HEK293 (cell line): ENCODE results near the gene CEP57L1.

Experiments
- CTCF ChIA-PET: fragments of 350-600 bp; formaldehyde crosslinking; extraction: SDS; loops from one replicate; lab custom pipeline; 2021; ENCODE audit warnings: antibody characterized with exemption; lab: Yijun Ruan, JAX
- POLR2A ChIA-PET: fragments of 300-600 bp; formaldehyde crosslinking; extraction: SDS; loops from one replicate; lab custom pipeline; 2020; ENCODE audit warnings: antibody characterized with exemption, inconsistent platforms; lab: Yijun Ruan, JAX
- H3K27ac ChIP-seq: fragments of 200-500 bp; sonication (Bioruptor generic); 2 replicates; pipeline ENCODE4 v1.5.1; 2014; ENCODE audit warnings: low read depth, low read length, control low read depth, inconsistent platforms; ENCODE audit errors: extremely low read depth
- H3K36me3 ChIP-seq, 2 experiments: fragments of 200-500 bp in 1 of 2; sonication (Bioruptor generic) in 1 of 2; 1 replicate in 1 of 2; 2 replicates in 1 of 2; pipeline ENCODE4 v1.5.1; 2014 to 2017; ENCODE audit warnings: inconsistent platforms in 2 of 2, low read length in 2 of 2; ENCODE audit not compliant: control insufficient read depth in 2 of 2, insufficient read depth in 1 of 2
- H3K4me1 ChIP-seq: fragments of 200-500 bp; sonication (Bioruptor generic); 2 replicates; pipeline ENCODE4 v1.5.1; 2014; ENCODE audit warnings: mild to moderate bottlenecking, low read length, inconsistent platforms; ENCODE audit not compliant: control insufficient read depth, insufficient read depth
- H3K4me3 ChIP-seq: 2 replicates; pipeline ENCODE4 v1.5.1; 2011; ENCODE audit warnings: low read depth, mild to moderate bottlenecking, control low read depth, low read length, moderate library complexity
- H3K9me3 ChIP-seq: fragments of 200-500 bp; sonication (Bioruptor generic); 2 replicates; pipeline ENCODE4 v1.5.1; 2014; ENCODE audit warnings: low read depth, low read length, inconsistent platforms; ENCODE audit not compliant: control insufficient read depth, insufficient read depth
- BCL11B ChIP-seq: fragments of 450-650 bp; formaldehyde crosslinking; IDR thresholded peaks from 2 replicates; pipeline ENCODE4 v1.5.1; 2016; ENCODE audit warnings: low read depth, missing biosample characterization, missing genetic modification characterization
- GLI2 ChIP-seq: fragments of 450-650 bp; formaldehyde crosslinking; IDR thresholded peaks from 2 replicates; pipeline ENCODE4; 2017; ENCODE audit warnings: missing biosample characterization, missing genetic modification characterization, low read depth, borderline replicate concordance
- OSR2 ChIP-seq: fragments of 450-650 bp; formaldehyde crosslinking; IDR thresholded peaks from 2 replicates; pipeline ENCODE4 v1.5.1; 2016; ENCODE audit warnings: missing biosample characterization, missing genetic modification characterization
- REPIN1 ChIP-seq: fragments of 450-650 bp; formaldehyde crosslinking; IDR thresholded peaks from 2 replicates; pipeline ENCODE4 v1.5.1; 2017; ENCODE audit warnings: missing biosample characterization, missing genetic modification characterization, low read depth
- ZBTB17 ChIP-seq: fragments of 450-650 bp; formaldehyde crosslinking; IDR thresholded peaks from 2 replicates; pipeline ENCODE4 v1.5.1; 2016; ENCODE audit warnings: missing biosample characterization, missing genetic modification characterization
- ZBTB21 ChIP-seq: fragments of 450-650 bp; formaldehyde crosslinking; IDR thresholded peaks from 2 replicates; pipeline ENCODE4 v1.5.1; 2017; ENCODE audit warnings: missing biosample characterization, missing genetic modification characterization
- ZFP37 ChIP-seq: fragments of 450-650 bp; formaldehyde crosslinking; IDR thresholded peaks from 2 replicates; pipeline ENCODE4 v1.5.1; 2016; ENCODE audit warnings: missing biosample characterization, missing genetic modification characterization
- ZFP41 ChIP-seq: fragments of 450-650 bp; formaldehyde crosslinking; IDR thresholded peaks from 2 replicates; pipeline ENCODE4 v1.5.1; 2016; ENCODE audit warnings: missing biosample characterization, missing genetic modification characterization, borderline replicate concordance
- ZFP69B ChIP-seq: fragments of 450-650 bp; formaldehyde crosslinking; IDR thresholded peaks from 2 replicates; pipeline ENCODE4 v1.5.1; 2016; ENCODE audit warnings: missing biosample characterization, missing genetic modification characterization
- ZNF138 ChIP-seq: fragments of 450-650 bp; formaldehyde crosslinking; IDR thresholded peaks from 2 replicates; pipeline ENCODE4 v1.5.1; 2016; ENCODE audit warnings: missing biosample characterization, missing genetic modification characterization, borderline replicate concordance
- ZNF157 ChIP-seq: fragments of 450-650 bp; formaldehyde crosslinking; IDR thresholded peaks from 2 replicates; pipeline ENCODE4 v1.5.1; 2016; ENCODE audit warnings: missing biosample characterization, missing genetic modification characterization
- ZNF302 ChIP-seq: fragments of 450-650 bp; formaldehyde crosslinking; IDR thresholded peaks from 2 replicates; pipeline ENCODE4 v1.5.1; 2016; ENCODE audit warnings: missing biosample characterization, missing genetic modification characterization, low read depth
- ZNF354C ChIP-seq: fragments of 450-650 bp; formaldehyde crosslinking; IDR thresholded peaks from 2 replicates; pipeline ENCODE4 v1.5.1; 2016; ENCODE audit warnings: missing biosample characterization, missing genetic modification characterization, low read depth, borderline replicate concordance
- ZNF585B ChIP-seq: fragments of 450-650 bp; formaldehyde crosslinking; IDR thresholded peaks from 2 replicates; pipeline ENCODE4 v1.5.1; 2016; ENCODE audit warnings: missing biosample characterization, missing genetic modification characterization
- ZNF624 ChIP-seq: fragments of 450-650 bp; formaldehyde crosslinking; IDR thresholded peaks from 2 replicates; pipeline ENCODE4 v1.5.1; 2017; ENCODE audit warnings: missing biosample characterization, missing genetic modification characterization
- ZNF747 ChIP-seq: fragments of 450-650 bp; formaldehyde crosslinking; IDR thresholded peaks from 2 replicates; pipeline ENCODE4 v1.5.1; 2016; ENCODE audit warnings: missing biosample characterization, missing genetic modification characterization
- ZNF76 ChIP-seq: fragments of 450-650 bp; formaldehyde crosslinking; IDR thresholded peaks from 2 replicates; pipeline ENCODE4; 2016; ENCODE audit warnings: low read depth, missing biosample characterization, missing genetic modification characterization, borderline replicate concordance
- ZNF843 ChIP-seq: fragments of 450-650 bp; formaldehyde crosslinking; IDR thresholded peaks from 2 replicates; pipeline ENCODE4 v1.5.1; 2016; ENCODE audit warnings: missing biosample characterization, missing genetic modification characterization
- ZXDB ChIP-seq: fragments of 450-650 bp; formaldehyde crosslinking; IDR thresholded peaks from 2 replicates; pipeline ENCODE4 v1.5.1; 2016; ENCODE audit warnings: missing biosample characterization, missing genetic modification characterization
- TF ChIP-seq, protein P1 (sequence below): fragments of 450-650 bp; formaldehyde crosslinking; IDR thresholded peaks from 2 replicates; pipeline ENCODE4 v1.5.1; 2016; ENCODE audit warnings: missing biosample characterization, missing genetic modification characterization
- TF ChIP-seq, protein P2 (sequence below): fragments of 450-650 bp; formaldehyde crosslinking; IDR thresholded peaks from 2 replicates; pipeline ENCODE4 v1.5.1; 2016; ENCODE audit warnings: missing biosample characterization, missing genetic modification characterization
- TF ChIP-seq, protein P3 (sequence below): fragments of 450-650 bp; formaldehyde crosslinking; IDR thresholded peaks from 2 replicates; pipeline ENCODE4 v1.5.1; 2016; ENCODE audit warnings: missing biosample characterization, missing genetic modification characterization
- TF ChIP-seq, protein P4 (sequence below): fragments of 450-650 bp; formaldehyde crosslinking; IDR thresholded peaks from 2 replicates; pipeline ENCODE4 v1.5.1; 2017; ENCODE audit warnings: missing biosample characterization, missing genetic modification characterization
- TF ChIP-seq, protein P5 (sequence below): fragments of 450-650 bp; IDR thresholded peaks from 2 replicates; pipeline ENCODE4 v1.5.1; 2018; ENCODE audit warnings: missing biosample characterization, missing genetic modification characterization

Gene CEP57L1

DNA sequence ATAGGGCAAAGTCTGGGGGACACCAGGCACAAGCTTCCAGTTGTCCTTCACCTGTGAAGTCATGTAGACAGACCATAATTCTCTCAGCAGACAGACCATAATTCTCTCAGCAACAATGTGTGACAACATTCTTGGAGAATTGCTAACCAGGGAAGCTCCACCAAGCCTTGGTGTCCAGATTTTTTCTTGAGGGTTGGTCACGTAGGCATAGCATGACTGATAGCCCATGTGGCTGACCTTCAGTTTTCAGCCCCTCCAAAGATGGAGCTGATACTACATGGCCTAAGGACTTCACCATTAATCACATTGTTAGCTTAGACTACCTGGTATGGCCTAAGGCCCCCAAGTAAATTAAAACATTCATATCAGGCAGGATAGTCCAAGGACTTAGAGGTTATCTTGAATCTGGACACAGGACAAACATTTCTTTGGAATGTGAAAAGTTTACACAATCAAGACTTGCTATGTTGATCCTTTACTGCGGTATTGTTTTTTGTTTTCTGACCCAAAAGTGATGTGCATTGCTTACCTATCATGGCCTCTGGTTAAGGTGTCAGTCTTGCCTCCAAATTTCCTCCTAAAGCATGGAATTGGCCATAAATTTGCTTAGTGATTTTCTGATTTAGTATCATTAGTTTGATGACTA lies 76.9 kb downstream of the CEP57L1 start:
- CTCF ChIA-PET: interaction anchor here (0.6 to 2.0 kb wide), 4 partner anchors 16 to 511 kb away, joined by 3 to 8 read pairs (median 4); no protein-coding TSS in a partner anchor
- POLR2A ChIA-PET: no interaction called here
- TF ChIP-seq ZNF138 (tag by site-specific recombination) (no peak), ZNF843 (tag by site-specific recombination) (no peak), OSR2 (tag by site-specific recombination) (no peak), ZBTB17 (tag by site-specific recombination) (no peak), ZNF157 (tag by site-specific recombination) (no peak), ZNF585B (tag by site-specific recombination) (no peak), ZNF354C (tag by site-specific recombination) (no peak), ZFP69B (tag by site-specific recombination) (no peak), ZXDB (tag by site-specific recombination) (no peak), ZNF76 (no peak), ZFP41 (tag by site-specific recombination) (no peak)
- TF ChIP-seq, protein P1, sequence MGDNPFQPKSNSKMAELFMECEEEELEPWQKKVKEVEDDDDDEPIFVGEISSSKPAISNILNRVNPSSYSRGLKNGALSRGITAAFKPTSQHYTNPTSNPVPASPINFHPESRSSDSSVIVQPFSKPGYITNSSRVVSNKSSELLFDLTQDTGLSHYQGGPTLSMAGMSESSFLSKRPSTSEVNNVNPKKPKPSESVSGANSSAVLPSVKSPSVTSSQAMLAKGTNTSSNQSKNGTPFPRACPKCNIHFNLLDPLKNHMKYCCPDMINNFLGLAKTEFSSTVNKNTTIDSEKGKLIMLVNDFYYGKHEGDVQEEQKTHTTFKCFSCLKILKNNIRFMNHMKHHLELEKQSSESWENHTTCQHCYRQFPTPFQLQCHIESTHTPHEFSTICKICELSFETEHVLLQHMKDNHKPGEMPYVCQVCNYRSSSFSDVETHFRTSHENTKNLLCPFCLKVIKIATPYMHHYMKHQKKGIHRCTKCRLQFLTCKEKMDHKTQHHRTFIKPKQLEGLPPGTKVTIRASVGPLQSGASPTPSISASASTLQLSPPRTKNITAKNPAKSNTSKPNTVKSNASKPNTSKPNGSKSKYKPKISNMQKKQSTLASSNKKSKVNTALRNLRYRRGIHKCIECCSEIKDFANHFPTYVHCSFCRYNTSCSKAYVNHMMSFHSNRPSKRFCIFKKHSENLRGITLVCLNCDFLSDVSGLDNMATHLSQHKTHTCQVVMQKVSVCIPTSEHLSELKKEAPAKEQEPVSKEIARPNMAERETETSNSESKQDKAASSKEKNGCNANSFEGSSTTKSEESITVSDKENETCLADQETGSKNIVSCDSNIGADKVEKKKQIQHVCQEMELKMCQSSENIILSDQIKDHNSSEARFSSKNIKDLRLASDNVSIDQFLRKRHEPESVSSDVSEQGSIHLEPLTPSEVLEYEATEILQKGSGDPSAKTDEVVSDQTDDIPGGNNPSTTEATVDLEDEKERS (tag by site-specific recombination): no peak
- TF ChIP-seq, protein P2, sequence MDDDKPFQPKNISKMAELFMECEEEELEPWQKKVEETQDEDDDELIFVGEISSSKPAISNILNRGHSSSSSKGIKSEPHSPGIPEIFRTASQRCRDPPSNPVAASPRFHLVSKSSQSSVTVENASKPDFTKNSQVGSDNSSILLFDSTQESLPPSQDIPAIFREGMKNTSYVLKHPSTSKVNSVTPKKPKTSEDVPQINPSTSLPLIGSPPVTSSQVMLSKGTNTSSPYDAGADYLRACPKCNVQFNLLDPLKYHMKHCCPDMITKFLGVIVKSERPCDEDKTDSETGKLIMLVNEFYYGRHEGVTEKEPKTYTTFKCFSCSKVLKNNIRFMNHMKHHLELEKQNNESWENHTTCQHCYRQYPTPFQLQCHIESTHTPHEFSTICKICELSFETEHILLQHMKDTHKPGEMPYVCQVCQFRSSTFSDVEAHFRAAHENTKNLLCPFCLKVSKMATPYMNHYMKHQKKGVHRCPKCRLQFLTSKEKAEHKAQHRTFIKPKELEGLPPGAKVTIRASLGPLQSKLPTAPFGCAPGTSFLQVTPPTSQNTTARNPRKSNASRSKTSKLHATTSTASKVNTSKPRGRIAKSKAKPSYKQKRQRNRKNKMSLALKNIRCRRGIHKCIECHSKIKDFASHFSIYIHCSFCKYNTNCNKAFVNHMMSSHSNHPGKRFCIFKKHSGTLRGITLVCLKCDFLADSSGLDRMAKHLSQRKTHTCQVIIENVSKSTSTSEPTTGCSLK (tag by site-specific recombination): no peak
- TF ChIP-seq, protein P3, sequence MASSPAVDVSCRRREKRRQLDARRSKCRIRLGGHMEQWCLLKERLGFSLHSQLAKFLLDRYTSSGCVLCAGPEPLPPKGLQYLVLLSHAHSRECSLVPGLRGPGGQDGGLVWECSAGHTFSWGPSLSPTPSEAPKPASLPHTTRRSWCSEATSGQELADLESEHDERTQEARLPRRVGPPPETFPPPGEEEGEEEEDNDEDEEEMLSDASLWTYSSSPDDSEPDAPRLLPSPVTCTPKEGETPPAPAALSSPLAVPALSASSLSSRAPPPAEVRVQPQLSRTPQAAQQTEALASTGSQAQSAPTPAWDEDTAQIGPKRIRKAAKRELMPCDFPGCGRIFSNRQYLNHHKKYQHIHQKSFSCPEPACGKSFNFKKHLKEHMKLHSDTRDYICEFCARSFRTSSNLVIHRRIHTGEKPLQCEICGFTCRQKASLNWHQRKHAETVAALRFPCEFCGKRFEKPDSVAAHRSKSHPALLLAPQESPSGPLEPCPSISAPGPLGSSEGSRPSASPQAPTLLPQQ (tag by site-specific recombination): no peak

DNA sequence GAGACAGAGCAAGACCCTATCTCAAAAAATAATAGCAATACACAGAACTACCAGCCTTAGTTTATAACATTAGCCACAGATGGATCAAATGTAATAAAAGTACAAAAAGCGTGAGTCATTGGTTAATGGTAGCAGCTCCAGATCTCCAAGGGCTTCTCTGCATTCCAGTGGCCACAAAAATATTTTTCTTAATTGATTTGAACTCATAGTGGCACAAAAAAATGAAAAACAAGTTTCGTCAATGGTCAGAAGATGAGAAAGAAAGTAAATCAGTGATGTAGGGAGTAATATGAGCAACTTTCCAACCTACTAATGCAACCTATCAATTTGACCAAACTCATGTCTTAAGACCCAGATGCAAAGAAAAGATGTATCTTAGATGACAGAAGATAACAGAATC lies 79.6 kb downstream of the CEP57L1 start:
- CTCF ChIA-PET: no interaction called here
- H3K4me3 ChIP-seq: no peak overlapping the region
- H3K36me3 ChIP-seq: no peaks in the 10 kb centered on the region
- no peak overlapping the region for H3K27ac ChIP-seq
- H3K4me1 ChIP-seq: no peaks in the 10 kb centered on the region
- POLR2A ChIA-PET: no interaction called here
- TF ChIP-seq ZBTB21 (tag by site-specific recombination): no peak
- TF ChIP-seq BCL11B (tag by site-specific recombination): no peak
- no peak for TF ChIP-seq ZNF302 (tag by site-specific recombination)
- TF ChIP-seq, protein P4, sequence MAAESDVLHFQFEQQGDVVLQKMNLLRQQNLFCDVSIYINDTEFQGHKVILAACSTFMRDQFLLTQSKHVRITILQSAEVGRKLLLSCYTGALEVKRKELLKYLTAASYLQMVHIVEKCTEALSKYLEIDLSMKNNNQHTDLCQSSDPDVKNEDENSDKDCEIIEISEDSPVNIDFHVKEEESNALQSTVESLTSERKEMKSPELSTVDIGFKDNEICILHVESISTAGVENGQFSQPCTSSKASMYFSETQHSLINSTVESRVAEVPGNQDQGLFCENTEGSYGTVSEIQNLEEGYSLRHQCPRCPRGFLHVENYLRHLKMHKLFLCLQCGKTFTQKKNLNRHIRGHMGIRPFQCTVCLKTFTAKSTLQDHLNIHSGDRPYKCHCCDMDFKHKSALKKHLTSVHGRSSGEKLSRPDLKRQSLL: no peak
- TF ChIP-seq, protein P5, sequence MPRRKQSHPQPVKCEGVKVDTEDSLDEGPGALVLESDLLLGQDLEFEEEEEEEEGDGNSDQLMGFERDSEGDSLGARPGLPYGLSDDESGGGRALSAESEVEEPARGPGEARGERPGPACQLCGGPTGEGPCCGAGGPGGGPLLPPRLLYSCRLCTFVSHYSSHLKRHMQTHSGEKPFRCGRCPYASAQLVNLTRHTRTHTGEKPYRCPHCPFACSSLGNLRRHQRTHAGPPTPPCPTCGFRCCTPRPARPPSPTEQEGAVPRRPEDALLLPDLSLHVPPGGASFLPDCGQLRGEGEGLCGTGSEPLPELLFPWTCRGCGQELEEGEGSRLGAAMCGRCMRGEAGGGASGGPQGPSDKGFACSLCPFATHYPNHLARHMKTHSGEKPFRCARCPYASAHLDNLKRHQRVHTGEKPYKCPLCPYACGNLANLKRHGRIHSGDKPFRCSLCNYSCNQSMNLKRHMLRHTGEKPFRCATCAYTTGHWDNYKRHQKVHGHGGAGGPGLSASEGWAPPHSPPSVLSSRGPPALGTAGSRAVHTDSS (tag by site-specific recombination): no peak
- no peak for TF ChIP-seq GLI2 (tag by site-specific recombination)
- TF ChIP-seq REPIN1 (tag by site-specific recombination): no peak
- TF ChIP-seq ZNF624 (tag by site-specific recombination): no peak
- TF ChIP-seq ZFP37 (tag by site-specific recombination): no peak
- no peak for TF ChIP-seq ZNF747 (tag by site-specific recombination)
- TF ChIP-seq ZNF843 (tag by site-specific recombination): no peak
- H3K9me3 ChIP-seq: no peaks in the 10 kb centered on the region

More for the DNA sequence above, 76.9 kb downstream of the CEP57L1 start:
- H3K27ac ChIP-seq: no peak overlapping the region
- H3K4me1 ChIP-seq: no peaks in the 10 kb centered on the region
- no peak overlapping the region for H3K4me3 ChIP-seq
- H3K9me3 ChIP-seq: no peaks in the 10 kb centered on the region
- no peaks in the 10 kb centered on the region for H3K36me3 ChIP-seq
